DMS153 (cell line): ENCODE measurements around the gene CLK4.

ENCODE experiments used
- DNase-seq: peaks from one replicate; lab custom pipeline; 2025; lab: John Stamatoyannopoulos, UW

The CLK4 gene

DNA sequence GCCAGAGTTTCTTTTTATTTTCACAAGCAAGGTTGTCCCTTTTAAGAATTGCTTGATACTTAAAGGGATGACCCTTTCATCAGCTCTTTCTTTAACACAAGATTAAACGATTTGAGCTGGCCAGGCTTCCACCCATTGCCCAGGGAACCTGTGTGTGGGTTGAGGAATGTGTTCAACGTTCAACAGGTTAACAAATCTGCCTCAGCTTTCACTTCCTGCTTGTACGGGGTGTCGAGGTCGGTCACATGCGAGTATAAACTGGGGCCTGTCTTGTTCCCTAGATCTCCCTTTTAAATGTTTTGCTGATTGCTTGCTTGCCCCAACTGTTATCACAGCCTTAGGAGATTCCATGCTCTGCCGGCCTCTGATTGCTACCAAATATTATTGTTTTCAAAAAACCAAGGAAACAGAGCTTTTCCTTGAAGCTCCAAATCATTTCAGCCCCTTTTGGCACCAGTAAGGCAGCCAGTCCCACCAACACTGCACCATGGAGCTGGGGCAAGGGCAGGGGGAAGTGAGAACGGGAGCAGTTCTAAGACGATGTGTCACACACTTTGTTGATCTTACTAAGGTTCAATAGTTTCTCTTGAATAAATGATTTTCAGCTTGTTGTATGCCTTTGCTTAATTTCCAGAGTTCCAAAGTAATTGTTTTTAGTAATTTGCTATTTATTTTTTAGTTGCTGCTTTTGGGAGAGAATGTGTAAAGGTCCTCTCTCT, 10.7 kb upstream of the CLK4 start:
- DNase-seq, result no peak

DNA sequence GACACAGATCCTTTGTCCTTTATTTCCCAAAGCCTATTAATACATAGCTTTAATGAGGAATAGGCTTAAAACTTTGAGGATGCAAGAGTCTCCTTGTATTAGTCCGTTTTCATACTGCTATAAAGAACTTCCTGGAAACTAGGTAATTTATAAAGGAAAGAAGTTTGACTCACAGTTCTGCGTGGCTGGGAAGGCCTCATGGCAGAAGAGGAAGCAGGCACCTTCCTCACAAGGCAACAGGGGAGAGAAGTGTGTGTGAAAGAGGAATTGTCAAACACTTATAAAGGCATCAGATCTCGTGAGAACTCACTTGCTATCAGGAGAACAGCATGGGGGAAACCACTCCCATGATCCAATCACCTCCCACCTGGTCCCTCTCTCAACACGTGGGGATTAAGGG, 5.4 kb upstream of the CLK4 start:
- no peak for DNase-seq

DNA sequence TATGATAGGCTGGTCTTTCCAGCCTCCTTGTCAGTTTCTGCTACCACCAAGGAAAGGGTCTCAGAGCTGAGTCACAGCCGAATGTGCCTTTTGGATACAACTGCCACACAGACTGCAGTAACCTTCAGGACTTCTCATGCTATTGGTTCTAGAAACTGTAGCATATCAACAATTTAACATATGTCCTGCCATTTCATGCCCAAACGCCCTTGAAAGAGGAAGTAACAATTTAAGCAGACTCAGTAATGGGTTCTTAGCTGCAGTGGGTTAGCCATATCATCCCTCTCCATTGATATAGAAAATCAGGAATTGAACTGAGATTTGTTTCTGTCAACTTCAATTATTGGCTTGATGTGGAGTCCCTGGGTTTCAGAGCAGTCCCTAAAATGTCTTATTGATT, 4.1 kb upstream of the CLK4 start:
- DNase-seq, result no peak

DNA sequence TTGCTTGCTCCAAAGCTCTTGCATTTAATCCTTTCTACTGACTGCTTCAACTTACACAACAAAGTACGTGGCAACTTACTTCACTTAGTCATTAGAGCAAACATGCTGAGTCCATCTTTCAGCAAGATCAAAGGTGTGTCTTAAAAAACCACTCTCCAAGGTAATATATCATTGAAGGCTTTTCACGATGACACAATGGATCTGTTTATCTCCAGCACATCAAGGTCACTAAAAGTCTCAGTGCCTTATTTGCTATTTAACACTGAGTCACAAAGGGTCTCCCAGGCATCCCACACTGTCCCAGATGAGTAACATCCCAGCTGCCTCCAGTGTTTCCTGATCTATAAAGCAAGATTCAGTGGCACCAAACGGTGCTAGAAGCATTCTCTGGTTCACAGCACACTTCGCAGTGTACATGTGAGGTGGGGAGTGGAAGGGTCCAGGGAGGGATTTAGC, 3.7 kb upstream of the CLK4 start:
- DNase-seq, result no peak

DNA sequence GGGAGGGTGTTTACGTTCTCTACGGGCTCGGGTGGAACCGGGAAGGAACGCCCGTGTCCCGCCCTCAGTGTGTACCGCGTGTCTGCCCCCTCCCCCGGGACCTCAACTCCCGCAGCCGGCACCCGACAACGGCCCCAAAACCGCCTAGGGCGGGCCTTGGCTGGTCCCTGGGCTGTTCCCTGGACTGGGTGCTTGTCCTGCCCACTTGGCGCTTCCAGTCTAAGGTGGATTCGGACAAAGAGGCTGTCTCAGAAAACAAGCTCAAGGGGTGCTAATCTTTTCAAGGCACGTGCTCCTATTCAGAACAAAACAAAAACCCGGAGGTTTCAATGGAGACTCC, 379 bp upstream of the CLK4 start:
- no peak for DNase-seq

DNA sequence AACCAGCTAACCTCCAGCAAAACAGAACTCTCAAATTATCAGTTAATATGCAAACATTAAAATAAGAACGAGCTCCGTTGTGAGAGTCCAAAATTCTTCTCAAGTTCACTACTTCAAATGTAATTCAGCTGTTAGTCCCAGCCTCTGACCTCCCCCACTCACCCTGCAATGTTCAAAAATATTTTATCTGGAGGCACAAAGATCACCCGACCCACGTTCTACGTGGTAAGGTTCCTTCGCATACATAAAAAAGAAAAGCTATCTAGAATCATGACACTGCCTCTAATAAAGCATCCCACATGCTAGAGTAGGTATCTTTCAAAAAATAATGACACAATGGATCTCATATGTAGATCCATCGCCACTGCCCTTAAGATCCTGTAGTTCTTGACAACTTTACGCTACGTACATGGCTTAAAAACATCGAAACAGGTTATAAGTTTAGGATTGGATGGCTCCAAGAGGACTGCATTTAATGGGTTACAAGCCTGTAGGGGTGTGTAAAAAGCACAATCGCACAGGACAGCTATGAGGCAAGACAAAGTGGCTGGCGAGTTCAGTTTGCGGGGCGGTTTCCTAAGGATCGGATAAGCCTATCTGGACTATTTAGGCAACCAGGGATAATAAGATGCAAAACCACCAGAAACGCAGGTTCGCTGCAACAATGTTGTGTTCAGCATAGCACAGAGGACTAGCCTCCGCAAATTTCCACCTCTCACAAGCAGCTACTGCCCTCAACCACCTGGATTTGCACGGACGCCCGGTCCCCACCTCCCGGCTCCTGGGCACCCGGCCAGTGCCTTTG, 969 bp downstream of the CLK4 start:
- DNase-seq, result no peak

DNA sequence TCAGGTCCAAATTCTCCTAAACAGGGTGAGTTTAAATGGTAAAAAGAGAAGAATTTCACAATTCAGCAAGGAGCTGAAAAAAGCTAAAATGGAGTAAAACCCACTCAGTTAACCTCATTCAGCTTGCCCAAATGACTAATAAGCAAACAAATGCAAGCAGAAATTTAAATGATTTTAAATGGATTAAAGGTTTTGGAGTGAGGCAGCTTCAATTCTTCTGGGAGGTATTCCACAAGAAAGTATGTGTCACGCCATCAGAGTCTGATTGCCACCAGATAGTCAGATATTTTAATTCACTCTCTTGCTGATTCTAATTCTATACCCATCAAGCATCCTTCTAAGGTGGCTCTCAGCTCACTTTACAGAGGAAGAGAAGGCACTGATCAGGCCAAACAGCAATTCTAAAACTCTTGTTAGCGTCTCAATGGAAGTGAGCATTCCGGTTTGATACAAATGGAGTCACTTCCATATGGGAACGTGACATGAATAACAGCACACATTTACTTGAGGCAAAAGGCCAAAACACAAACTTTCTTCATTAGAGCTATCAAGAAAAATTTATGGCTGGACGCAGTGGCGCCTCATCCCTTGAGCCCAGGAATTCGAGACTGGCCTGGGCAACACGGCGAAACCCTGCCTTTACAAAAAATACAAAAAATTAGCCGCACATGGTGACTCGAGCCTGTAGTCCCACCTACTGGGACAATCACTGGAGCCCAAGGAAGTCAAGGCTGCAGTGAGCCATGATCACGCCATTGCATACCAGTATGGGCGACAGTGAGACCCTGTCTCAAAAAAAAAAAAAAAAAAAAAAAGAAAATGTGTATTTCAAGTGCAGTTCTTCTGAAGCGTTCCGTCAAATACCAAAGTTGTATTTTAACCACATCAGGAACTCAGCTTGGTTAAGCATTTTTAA, 2.0 kb downstream of the CLK4 start:
- DNase-seq, result no peak

DNA sequence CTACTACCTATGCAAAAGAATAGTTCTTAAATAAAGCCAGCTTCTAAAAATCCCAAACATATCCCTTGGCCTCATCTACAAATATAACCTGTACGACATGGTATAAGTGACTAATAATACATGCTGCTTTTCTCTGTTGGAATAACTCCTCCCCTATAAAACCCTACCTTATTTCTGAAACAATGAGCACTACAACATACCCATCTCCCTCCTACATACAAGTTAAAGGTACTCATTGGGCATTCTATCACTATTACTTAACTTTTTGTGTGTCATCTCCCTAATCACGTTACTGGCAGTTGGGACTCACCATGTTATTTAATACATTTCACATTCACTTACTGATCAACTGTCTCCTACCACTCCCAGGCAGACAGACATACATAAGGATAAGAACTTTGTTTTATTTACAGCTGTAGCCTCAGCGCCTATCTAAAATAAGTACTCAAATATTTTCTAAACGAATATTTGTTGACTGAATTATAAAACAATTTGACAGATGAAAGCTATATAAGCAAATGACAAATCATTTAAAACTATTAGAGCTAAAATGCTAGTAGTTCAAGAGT, 4.1 kb downstream of the CLK4 start:
- no peak for DNase-seq

DNA sequence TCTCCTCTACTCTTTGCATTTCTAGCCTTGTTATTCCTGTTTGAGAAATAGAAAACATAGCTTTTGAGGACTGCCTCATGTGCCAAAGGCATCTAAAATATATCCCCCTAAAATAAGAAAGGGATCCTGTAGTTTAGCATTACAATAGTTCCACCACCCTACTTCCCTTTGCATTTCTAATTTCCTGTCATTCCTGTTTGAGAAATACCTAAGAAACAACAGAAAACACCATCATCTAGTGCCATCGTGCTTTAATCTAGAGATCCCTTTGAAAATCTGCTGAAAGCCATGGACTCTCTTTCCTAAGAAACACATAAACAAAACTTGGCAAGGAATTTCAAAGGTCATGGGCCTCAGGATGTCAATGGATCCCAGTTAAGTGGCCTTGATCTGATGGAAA, 7.5 kb downstream of the CLK4 start:
- no peak for DNase-seq

DNA sequence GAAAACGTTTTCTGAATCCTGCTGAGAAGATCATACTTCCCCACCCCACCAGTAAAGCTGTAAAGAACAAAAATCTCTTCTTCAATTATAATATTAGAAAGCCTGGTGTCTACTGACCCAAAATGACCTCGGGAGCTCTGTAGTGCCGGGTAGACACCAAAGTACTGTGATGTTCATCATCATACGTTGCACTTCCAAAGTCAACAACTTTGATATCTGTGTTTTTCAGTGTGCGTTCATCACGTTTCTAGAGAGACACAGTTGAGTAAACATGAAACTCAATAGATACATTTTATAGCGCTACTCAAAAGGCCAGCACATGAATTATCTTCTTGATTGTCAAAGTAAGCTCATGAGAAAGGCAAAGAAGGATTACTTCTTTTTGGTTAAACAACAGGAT, 14.6 kb downstream of the CLK4 start:
- peak; percentile 7 for DNase-seq

DNA sequence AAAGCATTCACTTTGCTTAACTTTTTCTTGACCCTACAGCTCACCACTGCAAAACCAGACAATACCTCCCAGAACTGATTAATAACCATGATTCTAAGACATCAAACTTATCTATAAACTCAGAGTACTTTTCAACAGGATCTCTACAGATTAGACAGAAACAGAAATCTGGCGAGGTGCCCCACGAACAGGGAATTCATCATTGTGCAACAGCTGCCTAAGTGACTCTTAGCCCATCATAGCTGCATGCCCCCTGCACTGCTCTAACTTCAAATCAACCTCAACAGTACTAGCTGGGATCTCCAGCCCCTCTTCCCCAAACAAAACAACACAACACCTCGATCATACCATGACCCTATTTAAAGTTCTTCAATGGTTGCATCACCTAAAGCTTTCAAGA, 20.6 kb downstream of the CLK4 start:
- no peak for DNase-seq

DNA sequence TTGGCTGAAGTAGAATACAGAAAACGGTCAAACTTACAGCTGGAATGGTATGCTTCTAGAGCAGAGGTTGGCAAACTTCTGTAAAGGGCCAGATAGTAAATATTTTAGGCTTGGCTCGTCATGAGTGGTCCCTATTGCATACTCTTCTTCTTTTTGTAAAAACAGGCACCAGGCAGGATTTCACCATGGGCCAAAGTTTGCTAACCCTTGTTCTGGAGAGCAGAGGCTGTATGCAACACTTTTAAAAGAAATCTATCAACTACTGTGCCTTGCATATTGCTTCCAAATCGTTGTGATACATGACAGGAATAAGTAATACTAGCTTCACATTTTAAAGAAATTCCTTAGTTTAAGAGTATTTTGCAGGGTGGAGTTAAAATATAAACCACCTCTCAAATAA, 21.1 kb downstream of the CLK4 start:
- no peak for DNase-seq

DNA sequence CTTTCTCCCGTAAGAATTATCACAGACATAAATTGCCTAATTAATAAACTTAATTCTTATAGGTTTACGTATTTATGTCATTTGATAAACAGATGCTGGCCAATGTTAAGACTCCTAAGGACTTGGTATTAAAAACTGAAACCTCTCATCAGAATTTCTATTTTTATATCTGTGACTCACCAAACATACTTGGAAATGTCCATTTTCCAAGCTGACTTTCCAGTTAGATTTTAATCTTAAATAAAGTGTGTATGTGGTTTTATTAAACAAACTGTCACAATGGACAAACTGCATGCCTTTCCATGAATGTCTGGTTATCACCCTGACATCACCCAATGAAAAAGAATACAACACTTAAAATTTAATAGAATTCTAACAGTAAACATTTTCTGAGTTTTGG, 24.1 kb downstream of the CLK4 start:
- no peak for DNase-seq

DNA sequence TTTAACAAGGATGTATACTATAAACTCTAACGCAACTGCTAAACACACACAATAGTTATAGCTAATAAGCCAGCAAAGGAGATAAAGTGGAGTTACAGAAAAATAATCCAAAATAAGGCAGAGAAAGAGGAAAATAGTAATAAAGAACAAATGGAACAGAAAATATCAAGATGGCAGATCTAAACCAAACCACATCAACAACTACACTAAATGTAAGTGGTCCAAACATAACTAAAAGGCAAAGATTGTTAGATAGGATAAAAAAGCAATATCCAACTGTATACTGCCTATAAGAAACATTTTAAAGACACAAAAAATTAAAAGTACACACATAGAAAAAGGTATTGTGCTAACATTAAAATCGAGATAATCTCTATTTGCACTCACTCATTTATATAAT, 31.1 kb downstream of the CLK4 start:
- DNase-seq, result no peak

DNA sequence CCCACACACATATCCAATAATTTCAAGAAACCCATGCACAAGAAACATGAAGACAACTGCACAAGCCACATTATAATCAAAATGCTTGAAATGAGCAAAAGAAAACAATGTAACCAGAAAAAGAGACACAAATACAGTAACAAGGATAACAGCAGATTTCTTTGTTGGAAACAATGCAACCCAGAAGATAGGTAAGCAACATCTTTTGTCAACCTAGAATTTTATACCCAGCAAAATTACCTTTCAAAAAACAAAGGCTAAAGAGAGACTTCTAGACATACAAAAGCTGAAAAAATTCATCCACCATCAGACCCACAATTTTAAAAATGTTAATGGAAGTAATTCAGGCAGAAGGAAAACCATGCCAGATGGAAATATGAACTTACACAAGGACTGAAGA, 31.7 kb downstream of the CLK4 start:
- no peak for DNase-seq

DNA sequence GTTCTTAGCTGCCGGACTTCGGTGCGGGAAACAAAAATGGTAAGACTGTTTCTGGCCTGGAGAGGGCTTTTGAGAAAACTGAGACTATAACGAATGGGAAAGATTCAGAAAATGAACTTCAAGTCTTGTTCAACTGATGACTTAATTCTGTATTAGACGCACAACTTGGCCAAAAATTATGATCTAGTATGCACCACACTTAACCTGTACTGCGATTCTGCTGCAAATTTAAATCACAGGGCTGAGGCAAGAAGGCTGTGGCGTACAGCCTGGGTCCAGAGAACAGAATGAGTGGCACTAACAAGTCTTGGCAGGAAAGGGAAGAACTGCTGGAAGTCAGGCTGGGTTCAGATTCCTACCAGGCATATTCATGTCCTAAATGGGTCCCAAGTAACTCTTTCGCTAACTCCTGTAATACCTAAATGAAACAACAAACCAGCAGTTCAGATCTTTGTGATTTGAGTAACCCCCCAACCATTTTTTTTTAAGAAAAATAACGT, 35.9 kb downstream of the CLK4 start:
- no peak for DNase-seq

DNA sequence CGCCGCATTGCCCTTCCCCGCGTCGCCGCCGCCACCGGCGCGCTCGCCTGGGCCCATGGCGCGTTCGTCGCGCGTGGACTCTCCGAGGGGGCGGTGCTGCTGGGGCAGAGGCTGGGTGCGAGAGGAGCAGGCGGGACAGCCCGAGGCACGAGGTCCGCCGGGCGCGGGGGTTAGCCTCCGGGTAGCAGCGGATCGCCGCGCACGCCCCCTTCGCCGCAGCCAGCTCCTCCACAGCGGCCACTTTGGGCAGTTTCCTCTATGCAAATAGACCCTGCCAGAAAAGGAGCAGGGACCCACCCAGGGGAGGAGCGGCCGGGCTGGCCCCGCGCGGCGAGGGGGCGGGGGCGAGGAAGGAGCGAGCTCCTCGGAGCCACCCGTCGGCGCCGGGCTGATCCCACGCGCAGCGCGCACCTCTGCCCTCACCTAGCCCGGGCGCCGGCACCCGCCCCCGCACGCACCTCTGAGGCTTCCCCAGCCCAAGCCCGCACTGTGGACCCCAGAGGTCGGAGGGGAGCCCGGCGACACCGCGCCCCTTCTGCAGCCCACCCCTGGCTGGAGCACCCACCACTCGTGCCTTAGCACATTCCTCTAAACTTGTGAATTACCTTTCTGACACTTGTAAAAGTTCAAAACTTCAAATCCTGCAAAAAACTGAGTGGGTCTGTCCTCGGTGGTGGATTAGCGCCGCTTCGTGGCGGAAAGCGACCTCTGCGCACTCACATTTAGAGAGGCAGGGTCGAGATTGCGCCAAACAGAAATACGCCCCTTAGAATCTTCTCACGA, 36.5 kb downstream of the CLK4 start, which contains the start of gene COL23A1:
Gene COL23A1, minus strand, starts transcription at position 253 of the 783 bp plus-strand sequence.
- DNase-seq, result no peak

DNA sequence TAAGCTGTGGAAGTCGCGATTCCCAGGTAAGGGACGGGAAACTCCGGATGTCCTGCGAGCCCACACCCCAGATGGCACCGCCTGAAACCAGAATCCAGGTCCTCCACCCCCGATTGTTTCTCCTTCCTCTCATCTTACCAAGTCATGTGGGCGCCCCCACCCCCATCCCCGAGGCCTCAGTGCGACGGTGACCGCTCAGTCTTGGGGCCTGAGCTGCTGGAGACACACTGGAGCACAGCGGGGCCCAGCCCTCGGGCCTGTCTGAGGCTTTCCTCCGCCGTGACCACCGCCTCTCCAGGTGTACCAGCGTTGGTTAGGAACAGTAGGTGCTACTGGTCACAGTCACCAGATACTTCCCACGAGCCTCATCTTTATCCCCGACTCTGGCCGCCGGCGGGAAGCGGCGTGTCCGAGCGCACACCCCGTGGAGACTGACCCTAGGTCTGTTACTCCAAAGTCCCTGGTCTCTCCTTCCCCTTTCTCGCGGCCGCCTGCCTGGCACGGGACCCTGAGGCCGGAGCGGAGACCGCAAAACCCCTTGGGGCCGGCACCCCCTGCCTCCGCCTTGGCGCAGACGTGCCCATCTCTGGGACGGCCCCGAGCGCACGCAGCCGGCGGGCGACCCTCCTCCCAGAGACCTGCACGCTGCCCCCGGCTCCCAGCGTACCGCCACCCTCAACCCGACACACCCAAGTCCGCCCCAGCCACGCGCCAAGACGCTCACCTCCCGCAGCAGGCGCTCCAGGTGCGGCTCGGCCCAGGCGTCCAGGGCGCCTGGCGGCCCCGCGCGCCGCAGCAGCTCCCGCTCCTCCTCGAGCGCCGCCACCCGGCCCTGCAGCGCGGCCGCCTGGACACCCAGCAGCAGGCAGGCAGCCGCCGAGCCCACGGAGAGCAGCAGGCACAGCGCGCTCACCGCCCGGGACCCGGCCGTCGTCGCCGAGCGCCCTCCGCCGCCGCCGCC, 37.4 kb downstream of the CLK4 start:
- no peak for DNase-seq

DNA sequence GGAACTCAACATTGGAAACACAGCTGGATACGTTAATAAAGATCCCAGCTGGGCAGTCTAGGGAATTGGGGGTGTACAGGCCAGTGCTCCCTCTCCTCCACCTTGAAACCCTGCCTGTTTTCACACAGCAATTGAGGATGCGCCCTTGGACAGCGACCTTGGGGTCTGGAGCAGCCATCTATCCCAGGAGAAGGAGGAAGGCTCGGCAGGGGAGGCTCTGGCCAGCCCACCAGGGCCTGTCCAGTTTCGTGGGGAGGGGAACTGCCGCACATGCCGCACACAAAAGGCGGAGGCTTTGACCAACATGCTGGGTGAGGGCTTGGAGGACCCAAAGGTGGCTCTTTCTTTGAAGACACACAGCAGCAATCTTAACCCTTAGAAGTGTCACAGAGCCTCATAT, 38.1 kb downstream of the CLK4 start:
- no peak for DNase-seq
